H1 (cell line): ENCODE measurements around the gene SIRT7. TPM values are rescaled to one million over a fixed set of nuclear protein-coding genes. Genes with fewer than 3 reads are reported as not detected.

Experiments used
- CTCF ChIA-PET: fragments of 300-600 bp; sonication (Branson Sonifier 250); formaldehyde crosslinking; loops from one replicate; lab custom pipeline; 2021; ENCODE audit not compliant: partially characterized antibody; lab: Charles Lee
- POLR2A ChIA-PET: fragments of 300-600 bp; sonication (Branson Sonifier 250); formaldehyde crosslinking; loops from one replicate; lab custom pipeline; 2021; ENCODE audit warnings: inconsistent platforms; ENCODE audit not compliant: partially characterized antibody; lab: Charles Lee
- DNase-seq, 2 experiments: peaks; one replicate each; pipeline versions ENCODE4 v3.0.0 to v3.0.0-alpha.2; 2010 to 2022; ENCODE audit warnings: low spot score in 2 of 2, low read depth in 1 of 2, mixed read lengths in 1 of 2
- FAIRE-seq: peaks from 2 replicates; lab custom pipeline; 2011; peaks lifted over from hg19 to GRCh38; lab: Jason Lieb, UNC
- H2AFZ ChIP-seq: 2 replicates; pipeline ENCODE4 v1.8.1; 2012; ENCODE audit warnings: low read length, inconsistent platforms
- H2AK5ac ChIP-seq: 2 replicates; pipeline ENCODE4 v1.6.1; 2013; ENCODE audit warnings: low read depth, low read length
- H2BK120ac ChIP-seq: replicated peaks from 2 replicates; pipeline ENCODE3; 2013; ENCODE audit warnings: low read depth, low read length, inconsistent platforms
- H2BK12ac ChIP-seq: 2 replicates; pipeline ENCODE4 v1.6.1; 2013; ENCODE audit warnings: low read depth, low read length
- H2BK15ac ChIP-seq: 2 replicates; pipeline ENCODE4 v1.6.1; 2013; ENCODE audit warnings: low read length
- H2BK20ac ChIP-seq: 2 replicates; pipeline ENCODE4 v1.6.1; 2013; ENCODE audit warnings: low read length
- H2BK5ac ChIP-seq: 2 replicates; pipeline ENCODE4 v1.6.1; 2013; ENCODE audit warnings: low read depth, low read length
- H3K14ac ChIP-seq: 2 replicates; pipeline ENCODE4 v1.6.1; 2013; ENCODE audit warnings: inconsistent platforms; ENCODE audit not compliant: insufficient read length
- H3K18ac ChIP-seq: 2 replicates; pipeline ENCODE4 v1.6.1; 2013; ENCODE audit warnings: low read length; ENCODE audit errors: extremely low read depth
- H3K23ac ChIP-seq: 2 replicates; pipeline ENCODE4 v1.6.1; 2013; ENCODE audit warnings: inconsistent platforms; ENCODE audit not compliant: insufficient read length
- H3K23me2 ChIP-seq: 2 replicates; pipeline ENCODE4 v1.6.1; 2013; ENCODE audit warnings: low read depth, low read length
- H3K27ac ChIP-seq: 2 replicates; pipeline ENCODE4 v1.6.1; 2011; ENCODE audit warnings: low read depth, low read length, inconsistent platforms
- H3K27me3 ChIP-seq, 4 experiments: replicated peaks in 1 of 4; 1 replicate in 1 of 4; 2 replicates in 3 of 4; pipeline versions ENCODE4 v1.6.1 to v1.8.1; 2011 to 2013; ENCODE audit warnings: low read length in 3 of 4, mild to moderate bottlenecking in 3 of 4, inconsistent platforms in 2 of 4, mixed read lengths in 2 of 4, moderate library complexity in 1 of 4; ENCODE audit not compliant: control insufficient read depth in 3 of 4, insufficient read depth in 3 of 4; ENCODE audit errors: extremely low read depth in 1 of 4
- H3K36me3 ChIP-seq, 4 experiments: 2 replicates each; pipeline versions ENCODE4 v1.6.1 to v1.8.1; 2011 to 2013; ENCODE audit warnings: mild to moderate bottlenecking in 4 of 4, low read length in 3 of 4, moderate library complexity in 2 of 4, control low read depth in 1 of 4, inconsistent platforms in 1 of 4; ENCODE audit not compliant: insufficient read depth in 4 of 4, control insufficient read depth in 2 of 4
- H3K4ac ChIP-seq: replicated peaks from 2 replicates; pipeline ENCODE3; 2013; ENCODE audit warnings: low read length, low read depth, mixed read lengths, inconsistent platforms; ENCODE audit not compliant: insufficient read length
- H3K4me1 ChIP-seq, 4 experiments: replicated peaks in 1 of 4; 1 replicate in 1 of 4; 2 replicates in 3 of 4; pipeline versions ENCODE4 v1.6.1 to v1.8.1; 2011 to 2013; ENCODE audit warnings: low read length in 3 of 4, inconsistent platforms in 2 of 4, mixed read lengths in 1 of 4; ENCODE audit not compliant: insufficient read depth in 4 of 4, control insufficient read depth in 3 of 4
- H3K4me2 ChIP-seq, 2 experiments: 2 replicates each; pipeline versions ENCODE4 v1.6.1 to v1.8.1; 2011 to 2013; ENCODE audit warnings: low read depth in 2 of 2, low read length in 2 of 2, control low read depth in 1 of 2, inconsistent platforms in 1 of 2, mild to moderate bottlenecking in 1 of 2; ENCODE audit not compliant: insufficient read depth in 1 of 2
- H3K4me3 ChIP-seq, 4 experiments: fragments of 200-600, 300-600 bp in 1 of 4; sonication (generic), shearing (Covaris generic), sonication (Bioruptor Twin) in 1 of 4; 2 replicates each; pipeline versions ENCODE4 v1.5.1 to v1.8.1; 2011 to 2016; ENCODE audit warnings: low read length in 4 of 4, low read depth in 3 of 4, control low read depth in 2 of 4, inconsistent platforms in 2 of 4, mild to moderate bottlenecking in 2 of 4, mixed read lengths in 1 of 4, moderate library complexity in 1 of 4; ENCODE audit not compliant: insufficient read depth in 2 of 4; ENCODE audit errors: extremely low read depth in 1 of 4
- H3K56ac ChIP-seq: replicated peaks from 2 replicates; pipeline ENCODE3; 2013; ENCODE audit warnings: low read depth, mild to moderate bottlenecking, mixed read lengths, low read length, inconsistent platforms; ENCODE audit not compliant: insufficient read length
- H3K79me1 ChIP-seq: 2 replicates; pipeline ENCODE4 v1.6.1; 2013; ENCODE audit warnings: low read depth, low read length, control low read depth
- H3K79me2 ChIP-seq, 2 experiments: 2 replicates each; pipeline versions ENCODE4 v1.6.1 to v1.8.1; 2012 to 2013; ENCODE audit warnings: low read length in 2 of 2, mild to moderate bottlenecking in 2 of 2, inconsistent platforms in 1 of 2; ENCODE audit not compliant: insufficient read depth in 2 of 2, control insufficient read depth in 1 of 2
- H3K9ac ChIP-seq, 4 experiments: replicated peaks in 1 of 4; 1 replicate in 1 of 4; 2 replicates in 3 of 4; pipeline versions ENCODE4 v1.6.1 to v1.8.1; 2011 to 2013; ENCODE audit warnings: low read depth in 3 of 4, low read length in 3 of 4, control low read depth in 2 of 4, mild to moderate bottlenecking in 2 of 4, moderate library complexity in 2 of 4, inconsistent platforms in 1 of 4; ENCODE audit errors: extremely low read depth in 1 of 4
- H3K9me3 ChIP-seq, 2 experiments: 2 replicates each; pipeline versions ENCODE4 v1.6.1 to v1.8.1; 2012 to 2013; ENCODE audit warnings: mild to moderate bottlenecking in 2 of 2, moderate library complexity in 2 of 2, control low read depth in 1 of 2, inconsistent platforms in 1 of 2, low read depth in 1 of 2, low read length in 1 of 2, mixed read lengths in 1 of 2; ENCODE audit not compliant: insufficient read depth in 2 of 2
- H4K20me1 ChIP-seq, 2 experiments: replicated peaks in 1 of 2; 2 replicates each; pipeline versions ENCODE3 to v1.8.1; 2011 to 2013; ENCODE audit warnings: inconsistent platforms in 2 of 2, low read length in 2 of 2, mild to moderate bottlenecking in 1 of 2; ENCODE audit not compliant: insufficient read depth in 2 of 2, control insufficient read depth in 1 of 2
- H4K5ac ChIP-seq: 2 replicates; pipeline ENCODE4 v1.6.1; 2013; ENCODE audit warnings: low read length, low read depth, mixed read lengths, inconsistent platforms; ENCODE audit not compliant: insufficient read length
- H4K8ac ChIP-seq: 2 replicates; pipeline ENCODE4 v1.8.0; 2013; ENCODE audit warnings: mild to moderate bottlenecking, moderate library complexity, low read length, inconsistent platforms; ENCODE audit not compliant: insufficient read depth; ENCODE audit errors: extremely low read depth
- H4K91ac ChIP-seq: replicated peaks from 2 replicates; pipeline ENCODE3; 2013; ENCODE audit warnings: low read length, mixed read lengths, inconsistent platforms; ENCODE audit not compliant: insufficient read length
- BACH1 ChIP-seq: IDR thresholded peaks from 2 replicates; pipeline ENCODE4 v1.6.1; 2012; ENCODE audit warnings: low read length, improper control_type of control experiment
- CHD1 ChIP-seq: IDR thresholded peaks from 2 replicates; pipeline ENCODE4 v1.6.1; 2012; ENCODE audit warnings: low read depth, low read length, improper control_type of control experiment
- EGR1 ChIP-seq: IDR thresholded peaks from 2 replicates; pipeline ENCODE4 v1.6.1; 2011; ENCODE audit warnings: low read depth, low read length, borderline replicate concordance
- JUN ChIP-seq: IDR thresholded peaks from 2 replicates; pipeline ENCODE4 v1.6.1; 2011; ENCODE audit warnings: low read depth, mild to moderate bottlenecking, improper control_type of control experiment, low read length
- JUND ChIP-seq: IDR thresholded peaks from 2 replicates; pipeline ENCODE4 v1.6.1; 2011; ENCODE audit warnings: mild to moderate bottlenecking, improper control_type of control experiment, low read length
- NANOG ChIP-seq: IDR thresholded peaks from 2 replicates; pipeline ENCODE4 v1.6.1; 2011; ENCODE audit warnings: low read length, low read depth, mild to moderate bottlenecking, inconsistent platforms; ENCODE audit not compliant: insufficient read depth, poor library complexity, severe bottlenecking
- RNF2 ChIP-seq: fragments of 200-900, 300-1000 bp; sonication (generic); IDR thresholded peaks from 2 replicates; pipeline ENCODE4 v1.7.1; 2016; ENCODE audit warnings: borderline replicate concordance, low read depth, mild to moderate bottlenecking, antibody characterized with exemption, low read length; ENCODE audit not compliant: poor library complexity, severe bottlenecking; ENCODE audit errors: missing control alignments
- SIX5 ChIP-seq: IDR thresholded peaks from 2 replicates; pipeline ENCODE4 v1.6.1; 2011; ENCODE audit warnings: mild to moderate bottlenecking, low read depth, low read length
- SP4 ChIP-seq: IDR thresholded peaks from 2 replicates; pipeline ENCODE4 v1.6.1; 2012; ENCODE audit warnings: low read length, inconsistent platforms
- TAF7 ChIP-seq: optimal IDR thresholded peaks from 2 replicates; pipeline ENCODE3; 2011; ENCODE audit warnings: low read depth, mild to moderate bottlenecking, inconsistent platforms, low read length, moderate library complexity, borderline replicate concordance
- USF2 ChIP-seq: IDR thresholded peaks from 2 replicates; pipeline ENCODE4 v1.6.1; 2011; ENCODE audit warnings: low read length, improper control_type of control experiment
- ZNF274 ChIP-seq: IDR thresholded peaks from 2 replicates; pipeline ENCODE4 v1.7.0; 2012; ENCODE audit warnings: low read length, borderline replicate concordance; ENCODE audit errors: extremely low read depth
- WGBS, 2 experiments: shearing (Covaris generic) in 1 of 2; methylation state at CpG; one replicate each; pipeline versions ENCODE4 v1.1.6 to v1.1.7; 2013 to 2015; ENCODE audit warnings: low lambda C conversion rate in 2 of 2, mixed read lengths in 2 of 2, inconsistent platforms in 1 of 2, low coverage in 1 of 2, missing lambda C conversion rate in 1 of 2; ENCODE audit not compliant: insufficient replicate concordance in 2 of 2, insufficient coverage in 1 of 2, insufficient read length in 1 of 2; ENCODE audit errors: extremely low coverage in 1 of 2, missing lambda C conversion rate in 1 of 2; 5-methylcytosine and 5-hydroxymethylcytosine counted together
- polyA plus RNA-seq, 7 experiments: library from polyadenylated mRNA; depleted of rRNA in 3 of 7; stranded (reverse) in 5 of 7; unstranded in 2 of 7; fragments of >200 nt in 5 of 7; fragments of 200-250 nt in 2 of 7; gene quantifications; 1 replicate in 5 of 7; 2 replicates in 1 of 7; 4 replicates in 1 of 7; pipeline versions ENCODE4 v1.2.1 to v1.2.3, GENCODE V29; 2011 to 2013; ENCODE audit warnings: missing spikeins in 2 of 7, mixed read lengths in 2 of 7
- total RNA-seq: library from RNA; stranded (reverse); fragmentation: NEBNext Ultra II Directional; extraction: Animal tissue kit (Norgen Biotek cat#: 25700); gene quantifications from 2 replicates; pipeline ENCODE4 v1.2.1, GENCODE V29; 2021

The SIRT7 gene
- total and polyA plus RNA-seq, 2 of the 8 experiments (the other 6 are each of a cell fraction or from before 2014, with no cell fraction given), result 5.8 to 16.6 TPM

GRCh38 chr17:81944858-81945257 lies 26.9 kb upstream of the SIRT7 start:
- Histone ChIP-seq H2BK120ac (no peak overlapping the region), H3K9me3 (no peaks in the 10 kb centered on the region), H3K4me3 (no peak overlapping the region), H2BK5ac (no peak overlapping the region), H3K27me3 (peaks cover 0 to 2% (median 0%) of the 10 kb centered on the region in 4 experiments; a peak in 3 of 7 replicates), H3K79me1 (no peaks in the 10 kb centered on the region), H3K14ac (no peak overlapping the region), H4K91ac (no peak overlapping the region), H2BK20ac (no peak overlapping the region), H3K23ac (no peak overlapping the region), H4K20me1 (no peaks in the 10 kb centered on the region), H3K9ac (no peak overlapping the region), H2BK15ac (0 out of 2 replicates have a peak overlapping the region, but pooled peaks have one; percentile 72), H4K8ac (no peak overlapping the region), H3K79me2 (no peaks in the 10 kb centered on the region), H2AK5ac (no peak overlapping the region), H3K4ac (no peak overlapping the region), H4K5ac (no peak overlapping the region), H3K18ac (no peak overlapping the region), H2BK12ac (no peak overlapping the region), H3K4me2 (no peak overlapping the region), H3K4me1 (peaks cover 0 to 10% (median 7%) of the 10 kb centered on the region in 4 experiments; a peak in 5 of 7 replicates), H3K56ac (no peak overlapping the region), H3K27ac (no peak overlapping the region), H3K23me2 (no peaks in the 10 kb centered on the region), H3K36me3 (no peaks in the 10 kb centered on the region), H2AFZ (no peak overlapping the region)
- DNase-seq (no peak), FAIRE-seq (no peak)
- POLR2A ChIA-PET, result interaction anchor here (0.6 to 14.6 kb wide), 6 partner anchors 8 to 267 kb away, joined by 3 to 150 read pairs (median 3); partner anchors contain the start of genes MAFG and PYCR1
- CTCF ChIA-PET, result interaction anchor here (0.9 to 2.1 kb wide), 3 partner anchors 17 to 75 kb away, joined by 4 to 5 read pairs (median 4); partner anchors contain the start of gene MAFG
- WGBS, 2 experiments, result 91% methylated on average over 9 of the region's 9 CpGs; no CpG with 5 or more reads in 1 of the 2 experiments
- TF ChIP-seq USF2 (no peak), CHD1 (no peak), ZNF274 (no peak), RNF2 (no peak), NANOG (no peak), TAF7 (no peak), BACH1 (no peak), EGR1 (no peak), SP4 (no peak), JUND (no peak), SIX5 (no peak), JUN (no peak)
